ENCODE measurements around the gene TSFM.

TSFM gene

DNA sequence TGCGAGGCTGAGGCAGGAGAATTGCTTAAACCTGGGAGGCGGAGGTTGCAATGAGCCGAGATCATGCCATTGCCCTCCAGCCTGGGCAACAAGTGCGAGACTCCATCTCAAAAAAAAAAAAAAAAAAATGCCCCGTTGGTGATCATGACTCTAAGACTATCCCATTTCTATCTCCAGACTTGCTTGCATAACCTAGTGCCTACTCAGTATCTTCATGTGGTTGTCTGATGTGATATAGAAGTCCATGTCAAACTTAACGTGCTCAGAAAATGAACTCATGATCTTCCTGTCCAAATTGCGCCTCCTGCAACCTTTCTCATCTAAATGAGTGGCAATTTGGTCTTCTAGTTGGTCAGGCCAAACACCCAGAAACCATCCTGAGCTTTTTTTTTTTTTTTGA lies 4.7 kb upstream of the TSFM start:
- TF ChIP-seq, protein P1, sequence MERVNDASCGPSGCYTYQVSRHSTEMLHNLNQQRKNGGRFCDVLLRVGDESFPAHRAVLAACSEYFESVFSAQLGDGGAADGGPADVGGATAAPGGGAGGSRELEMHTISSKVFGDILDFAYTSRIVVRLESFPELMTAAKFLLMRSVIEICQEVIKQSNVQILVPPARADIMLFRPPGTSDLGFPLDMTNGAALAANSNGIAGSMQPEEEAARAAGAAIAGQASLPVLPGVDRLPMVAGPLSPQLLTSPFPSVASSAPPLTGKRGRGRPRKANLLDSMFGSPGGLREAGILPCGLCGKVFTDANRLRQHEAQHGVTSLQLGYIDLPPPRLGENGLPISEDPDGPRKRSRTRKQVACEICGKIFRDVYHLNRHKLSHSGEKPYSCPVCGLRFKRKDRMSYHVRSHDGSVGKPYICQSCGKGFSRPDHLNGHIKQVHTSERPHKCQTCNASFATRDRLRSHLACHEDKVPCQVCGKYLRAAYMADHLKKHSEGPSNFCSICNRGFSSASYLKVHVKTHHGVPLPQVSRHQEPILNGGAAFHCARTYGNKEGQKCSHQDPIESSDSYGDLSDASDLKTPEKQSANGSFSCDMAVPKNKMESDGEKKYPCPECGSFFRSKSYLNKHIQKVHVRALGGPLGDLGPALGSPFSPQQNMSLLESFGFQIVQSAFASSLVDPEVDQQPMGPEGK (CRISPR knock-in tag; IDR thresholded peaks at IDR 0.05; ENCODE audit: borderline replicate concordance): no peak
- no peak for TF ChIP-seq ZNF70 (CRISPR knock-in tag; IDR thresholded peaks at IDR 0.05)
- no peak for TF ChIP-seq ZNF8 (CRISPR knock-in tag; IDR thresholded peaks at IDR 0.05)
- TF ChIP-seq BACH2 (CRISPR knock-in tag; IDR thresholded peaks at IDR 0.05; ENCODE audit: borderline replicate concordance): no peak
- TF ChIP-seq, protein P2, sequence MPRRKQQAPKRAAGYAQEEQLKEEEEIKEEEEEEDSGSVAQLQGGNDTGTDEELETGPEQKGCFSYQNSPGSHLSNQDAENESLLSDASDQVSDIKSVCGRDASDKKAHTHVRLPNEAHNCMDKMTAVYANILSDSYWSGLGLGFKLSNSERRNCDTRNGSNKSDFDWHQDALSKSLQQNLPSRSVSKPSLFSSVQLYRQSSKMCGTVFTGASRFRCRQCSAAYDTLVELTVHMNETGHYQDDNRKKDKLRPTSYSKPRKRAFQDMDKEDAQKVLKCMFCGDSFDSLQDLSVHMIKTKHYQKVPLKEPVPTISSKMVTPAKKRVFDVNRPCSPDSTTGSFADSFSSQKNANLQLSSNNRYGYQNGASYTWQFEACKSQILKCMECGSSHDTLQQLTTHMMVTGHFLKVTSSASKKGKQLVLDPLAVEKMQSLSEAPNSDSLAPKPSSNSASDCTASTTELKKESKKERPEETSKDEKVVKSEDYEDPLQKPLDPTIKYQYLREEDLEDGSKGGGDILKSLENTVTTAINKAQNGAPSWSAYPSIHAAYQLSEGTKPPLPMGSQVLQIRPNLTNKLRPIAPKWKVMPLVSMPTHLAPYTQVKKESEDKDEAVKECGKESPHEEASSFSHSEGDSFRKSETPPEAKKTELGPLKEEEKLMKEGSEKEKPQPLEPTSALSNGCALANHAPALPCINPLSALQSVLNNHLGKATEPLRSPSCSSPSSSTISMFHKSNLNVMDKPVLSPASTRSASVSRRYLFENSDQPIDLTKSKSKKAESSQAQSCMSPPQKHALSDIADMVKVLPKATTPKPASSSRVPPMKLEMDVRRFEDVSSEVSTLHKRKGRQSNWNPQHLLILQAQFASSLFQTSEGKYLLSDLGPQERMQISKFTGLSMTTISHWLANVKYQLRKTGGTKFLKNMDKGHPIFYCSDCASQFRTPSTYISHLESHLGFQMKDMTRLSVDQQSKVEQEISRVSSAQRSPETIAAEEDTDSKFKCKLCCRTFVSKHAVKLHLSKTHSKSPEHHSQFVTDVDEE (CRISPR knock-in tag; IDR thresholded peaks at IDR 0.05): no peak
- no peak for TF ChIP-seq RARB (CRISPR knock-in tag; IDR thresholded peaks at IDR 0.05)
- TF ChIP-seq, protein P3, sequence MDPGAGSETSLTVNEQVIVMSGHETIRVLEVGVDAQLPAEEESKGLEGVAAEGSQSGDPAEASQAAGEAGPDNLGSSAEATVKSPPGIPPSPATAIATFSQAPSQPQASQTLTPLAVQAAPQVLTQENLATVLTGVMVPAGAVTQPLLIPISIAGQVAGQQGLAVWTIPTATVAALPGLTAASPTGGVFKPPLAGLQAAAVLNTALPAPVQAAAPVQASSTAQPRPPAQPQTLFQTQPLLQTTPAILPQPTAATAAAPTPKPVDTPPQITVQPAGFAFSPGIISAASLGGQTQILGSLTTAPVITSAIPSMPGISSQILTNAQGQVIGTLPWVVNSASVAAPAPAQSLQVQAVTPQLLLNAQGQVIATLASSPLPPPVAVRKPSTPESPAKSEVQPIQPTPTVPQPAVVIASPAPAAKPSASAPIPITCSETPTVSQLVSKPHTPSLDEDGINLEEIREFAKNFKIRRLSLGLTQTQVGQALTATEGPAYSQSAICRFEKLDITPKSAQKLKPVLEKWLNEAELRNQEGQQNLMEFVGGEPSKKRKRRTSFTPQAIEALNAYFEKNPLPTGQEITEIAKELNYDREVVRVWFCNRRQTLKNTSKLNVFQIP (CRISPR knock-in tag; IDR thresholded peaks at IDR 0.05; ENCODE audit: borderline replicate concordance, low read depth): no peak
- TF ChIP-seq, protein P4, sequence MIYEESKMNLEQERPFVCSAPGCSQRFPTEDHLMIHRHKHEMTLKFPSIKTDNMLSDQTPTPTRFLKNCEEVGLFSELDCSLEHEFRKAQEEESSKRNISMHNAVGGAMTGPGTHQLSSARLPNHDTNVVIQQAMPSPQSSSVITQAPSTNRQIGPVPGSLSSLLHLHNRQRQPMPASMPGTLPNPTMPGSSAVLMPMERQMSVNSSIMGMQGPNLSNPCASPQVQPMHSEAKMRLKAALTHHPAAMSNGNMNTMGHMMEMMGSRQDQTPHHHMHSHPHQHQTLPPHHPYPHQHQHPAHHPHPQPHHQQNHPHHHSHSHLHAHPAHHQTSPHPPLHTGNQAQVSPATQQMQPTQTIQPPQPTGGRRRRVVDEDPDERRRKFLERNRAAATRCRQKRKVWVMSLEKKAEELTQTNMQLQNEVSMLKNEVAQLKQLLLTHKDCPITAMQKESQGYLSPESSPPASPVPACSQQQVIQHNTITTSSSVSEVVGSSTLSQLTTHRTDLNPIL (CRISPR knock-in tag; IDR thresholded peaks at IDR 0.05; ENCODE audit: low read depth): no peak
- TF ChIP-seq ARNTL (CRISPR knock-in tag; IDR thresholded peaks at IDR 0.05; ENCODE audit: borderline replicate concordance, low read depth): no peak
- no peak for TF ChIP-seq ISL1 (CRISPR knock-in tag; IDR thresholded peaks at IDR 0.05)
- no peak for TF ChIP-seq GLIS3 (CRISPR knock-in tag; IDR thresholded peaks at IDR 0.05)
- TF ChIP-seq, protein P5, sequence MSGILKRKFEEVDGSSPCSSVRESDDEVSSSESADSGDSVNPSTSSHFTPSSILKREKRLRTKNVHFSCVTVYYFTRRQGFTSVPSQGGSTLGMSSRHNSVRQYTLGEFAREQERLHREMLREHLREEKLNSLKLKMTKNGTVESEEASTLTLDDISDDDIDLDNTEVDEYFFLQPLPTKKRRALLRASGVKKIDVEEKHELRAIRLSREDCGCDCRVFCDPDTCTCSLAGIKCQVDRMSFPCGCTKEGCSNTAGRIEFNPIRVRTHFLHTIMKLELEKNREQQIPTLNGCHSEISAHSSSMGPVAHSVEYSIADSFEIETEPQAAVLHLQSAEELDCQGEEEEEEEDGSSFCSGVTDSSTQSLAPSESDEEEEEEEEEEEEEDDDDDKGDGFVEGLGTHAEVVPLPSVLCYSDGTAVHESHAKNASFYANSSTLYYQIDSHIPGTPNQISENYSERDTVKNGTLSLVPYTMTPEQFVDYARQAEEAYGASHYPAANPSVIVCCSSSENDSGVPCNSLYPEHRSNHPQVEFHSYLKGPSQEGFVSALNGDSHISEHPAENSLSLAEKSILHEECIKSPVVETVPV (CRISPR knock-in tag; IDR thresholded peaks at IDR 0.05): no peak
- no peak for TF ChIP-seq ZC3H10 (CRISPR knock-in tag; IDR thresholded peaks at IDR 0.05)
- TF ChIP-seq ZFP3 (CRISPR knock-in tag; IDR thresholded peaks at IDR 0.05): no peak
- no peak for TF ChIP-seq ZNF565 (CRISPR knock-in tag; conservative IDR thresholded peaks at IDR 0.05; ENCODE audit: low read depth)
- no peak for TF ChIP-seq ESRRG (CRISPR knock-in tag; IDR thresholded peaks at IDR 0.05)
- TF ChIP-seq PPARA (CRISPR knock-in tag; IDR thresholded peaks at IDR 0.05; ENCODE audit: borderline replicate concordance): no peak
- ATAC-seq: no peak

DNA sequence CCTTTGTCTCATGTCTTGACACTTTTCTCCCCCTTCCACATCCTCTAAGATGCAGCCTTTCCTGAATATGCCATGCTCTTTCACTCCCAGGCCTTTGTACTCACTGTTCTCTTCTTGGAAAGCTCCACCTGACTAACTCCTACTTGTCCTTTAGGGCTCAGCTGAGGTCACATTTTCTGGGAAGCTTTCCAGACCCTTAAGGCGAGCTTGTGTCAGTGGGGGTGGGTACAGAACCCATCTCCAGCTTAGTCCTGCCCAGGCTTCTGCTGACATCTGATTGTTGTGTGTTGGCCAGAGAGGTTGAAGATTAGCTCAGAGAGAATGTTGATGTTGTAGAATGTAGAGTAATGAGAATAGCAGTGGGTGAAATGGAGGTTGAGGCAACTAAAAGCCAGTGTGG lies 2.9 kb upstream of the TSFM start:
- TF ChIP-seq ZC3H10 (CRISPR knock-in tag; IDR thresholded peaks at IDR 0.05) (no peak), SNAI2 (CRISPR knock-in tag; IDR thresholded peaks at IDR 0.05) (no peak), ESRRG (CRISPR knock-in tag; IDR thresholded peaks at IDR 0.05) (no peak), RARB (CRISPR knock-in tag; IDR thresholded peaks at IDR 0.05) (no peak)

DNA sequence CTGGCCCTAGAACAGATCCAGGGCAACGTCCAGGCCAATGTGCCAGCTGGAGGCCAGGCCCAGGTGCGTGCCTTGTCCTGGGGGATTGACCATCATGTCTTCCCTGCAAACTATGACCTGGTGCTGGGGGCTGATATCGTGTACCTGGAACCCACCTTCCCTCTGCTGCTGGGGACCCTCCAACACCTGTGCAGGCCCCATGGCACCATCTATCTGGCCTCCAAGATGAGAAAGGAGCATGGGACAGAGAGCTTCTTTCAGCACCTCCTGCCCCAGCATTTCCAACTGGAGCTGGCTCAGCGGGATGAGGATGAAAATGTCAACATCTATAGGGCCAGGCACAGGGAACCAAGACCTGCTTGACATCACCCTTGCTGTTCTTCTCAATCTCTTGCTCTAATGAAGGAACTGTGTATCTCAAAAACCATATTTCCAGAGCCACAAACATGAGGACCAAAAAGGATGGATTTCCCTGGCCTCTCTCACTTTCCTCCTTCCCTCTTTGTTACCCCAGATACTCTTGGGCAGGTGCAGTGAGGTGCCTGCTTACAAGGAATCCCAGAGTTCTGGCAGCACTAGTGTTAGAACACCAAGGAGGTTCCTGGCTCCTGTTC lies 2.2 kb upstream of the TSFM start:
- ATAC-seq: no peak
- no peak for TF ChIP-seq PPARA (CRISPR knock-in tag; IDR thresholded peaks at IDR 0.05; ENCODE audit: borderline replicate concordance)
- no peak for TF ChIP-seq ZC3H10 (CRISPR knock-in tag; IDR thresholded peaks at IDR 0.05)
- TF ChIP-seq, protein P3 (CRISPR knock-in tag; IDR thresholded peaks at IDR 0.05; ENCODE audit: borderline replicate concordance, low read depth): no peak
- no peak for TF ChIP-seq OSR1 (CRISPR knock-in tag; IDR thresholded peaks at IDR 0.05)
- TF ChIP-seq, protein P4 (CRISPR knock-in tag; IDR thresholded peaks at IDR 0.05; ENCODE audit: low read depth): no peak
- TF ChIP-seq, protein P1 (CRISPR knock-in tag; IDR thresholded peaks at IDR 0.05; ENCODE audit: borderline replicate concordance): no peak
- TF ChIP-seq GLIS3 (CRISPR knock-in tag; IDR thresholded peaks at IDR 0.05): no peak
- TF ChIP-seq, protein P5 (CRISPR knock-in tag; IDR thresholded peaks at IDR 0.05): no peak
- no peak for TF ChIP-seq TOX (CRISPR knock-in tag; IDR thresholded peaks at IDR 0.05; ENCODE audit: borderline replicate concordance)

More for the DNA sequence above, 2.9 kb upstream of the TSFM start:
- no peak for ATAC-seq

Data from SK-N-SH treated with all-trans-retinoic acid at 6 μM for 48 hours (cell line).